ENCODE data around the gene VEGFA.

- TF ChIP-seq, protein P1, sequence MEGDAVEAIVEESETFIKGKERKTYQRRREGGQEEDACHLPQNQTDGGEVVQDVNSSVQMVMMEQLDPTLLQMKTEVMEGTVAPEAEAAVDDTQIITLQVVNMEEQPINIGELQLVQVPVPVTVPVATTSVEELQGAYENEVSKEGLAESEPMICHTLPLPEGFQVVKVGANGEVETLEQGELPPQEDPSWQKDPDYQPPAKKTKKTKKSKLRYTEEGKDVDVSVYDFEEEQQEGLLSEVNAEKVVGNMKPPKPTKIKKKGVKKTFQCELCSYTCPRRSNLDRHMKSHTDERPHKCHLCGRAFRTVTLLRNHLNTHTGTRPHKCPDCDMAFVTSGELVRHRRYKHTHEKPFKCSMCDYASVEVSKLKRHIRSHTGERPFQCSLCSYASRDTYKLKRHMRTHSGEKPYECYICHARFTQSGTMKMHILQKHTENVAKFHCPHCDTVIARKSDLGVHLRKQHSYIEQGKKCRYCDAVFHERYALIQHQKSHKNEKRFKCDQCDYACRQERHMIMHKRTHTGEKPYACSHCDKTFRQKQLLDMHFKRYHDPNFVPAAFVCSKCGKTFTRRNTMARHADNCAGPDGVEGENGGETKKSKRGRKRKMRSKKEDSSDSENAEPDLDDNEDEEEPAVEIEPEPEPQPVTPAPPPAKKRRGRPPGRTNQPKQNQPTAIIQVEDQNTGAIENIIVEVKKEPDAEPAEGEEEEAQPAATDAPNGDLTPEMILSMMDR (IDR thresholded peaks at IDR 0.05; ENCODE audit: poor library complexity, severe bottlenecking): no peak
- TF ChIP-seq REST (IDR thresholded peaks at IDR 0.05; ENCODE audit: borderline replicate concordance) (no peak), SMC3 (conservative IDR thresholded peaks at IDR 0.05; ENCODE audit: poor library complexity) (no peak), RAD21 (conservative IDR thresholded peaks at IDR 0.05) (no peak), EZH2 (IDR thresholded peaks at IDR 0.05; ENCODE audit: borderline replicate concordance, insufficient read depth, low read length, poor library complexity, severe bottlenecking) (no peak)
Measured at GRCh38 chr6:43776799-43777776, 7.1 kb downstream of the VEGFA start.

Data from neural cell (in vitro differentiated cells).